ENCODE data around the gene MYB.

The MYB gene

GRCh38 chr6:135183532-135184440 lies 2.7 kb downstream of the MYB start (continued):
- TF ChIP-seq ZNF26 (tag by site-specific recombination; IDR thresholded peaks at IDR 0.05) (no peak), ZNF660 (tag by site-specific recombination; IDR thresholded peaks at IDR 0.05) (peak; percentile 73), ZBTB1 (tag by site-specific recombination; IDR thresholded peaks at IDR 0.05) (no peak), ZNF398 (tag by site-specific recombination; IDR thresholded peaks at IDR 0.05) (peak; percentile 51), ZNF654 (tag by site-specific recombination; IDR thresholded peaks at IDR 0.05; ENCODE audit: low read depth) (peak; percentile 60), ZNF707 (tag by site-specific recombination; IDR thresholded peaks at IDR 0.05) (no peak), ZNF302 (tag by site-specific recombination; IDR thresholded peaks at IDR 0.05; ENCODE audit: low read depth) (no peak), ZNF211 (tag by site-specific recombination; IDR thresholded peaks at IDR 0.05; ENCODE audit: low read depth) (no peak), ZNF19 (tag by site-specific recombination; IDR thresholded peaks at IDR 0.05; ENCODE audit: low read depth) (no peak), ZNF473 (tag by site-specific recombination; IDR thresholded peaks at IDR 0.05) (no peak), KLF8 (tag by site-specific recombination; IDR thresholded peaks at IDR 0.05) (0 out of 2 replicates have a peak, but pooled peaks have one; percentile 44), EGR2 (tag by site-specific recombination; IDR thresholded peaks at IDR 0.05; ENCODE audit: low read depth) (no peak), ZNF132 (tag by site-specific recombination; IDR thresholded peaks at IDR 0.05; ENCODE audit: borderline replicate concordance) (no peak), ZBTB48 (tag by site-specific recombination; IDR thresholded peaks at IDR 0.05) (no peak), ZNF513 (tag by site-specific recombination; IDR thresholded peaks at IDR 0.05) (no peak), MYNN (tag by site-specific recombination; IDR thresholded peaks at IDR 0.05; ENCODE audit: borderline replicate concordance) (no peak), YY2 (tag by site-specific recombination; IDR thresholded peaks at IDR 0.05) (no peak), ZNF404 (tag by site-specific recombination; IDR thresholded peaks at IDR 0.05) (no peak), ZNF248 (tag by site-specific recombination; IDR thresholded peaks at IDR 0.05) (no peak), SCRT1 (tag by site-specific recombination; IDR thresholded peaks at IDR 0.05; ENCODE audit: borderline replicate concordance) (0 out of 2 replicates have a peak, but pooled peaks have one; percentile 10), ZNF544 (tag by site-specific recombination; IDR thresholded peaks at IDR 0.05) (no peak), ZNF266 (tag by site-specific recombination; IDR thresholded peaks at IDR 0.05; ENCODE audit: low read depth) (no peak), IKZF3 (tag by site-specific recombination; IDR thresholded peaks at IDR 0.05) (no peak), ZNF549 (tag by site-specific recombination; IDR thresholded peaks at IDR 0.05) (no peak), ZNF488 (tag by site-specific recombination; IDR thresholded peaks at IDR 0.05) (no peak), ZFHX2 (tag by site-specific recombination; conservative IDR thresholded peaks at IDR 0.05) (no peak), PRDM1 (tag by site-specific recombination; IDR thresholded peaks at IDR 0.05) (no peak), ZNF292 (tag by site-specific recombination; IDR thresholded peaks at IDR 0.05; ENCODE audit: borderline replicate concordance, low read depth) (no peak), ZNF664 (tag by site-specific recombination; IDR thresholded peaks at IDR 0.05) (no peak), ZNF140 (tag by site-specific recombination; IDR thresholded peaks at IDR 0.05) (no peak), KLF17 (tag by site-specific recombination; IDR thresholded peaks at IDR 0.05) (no peak), ZNF792 (tag by site-specific recombination; IDR thresholded peaks at IDR 0.05) (no peak), ZNF394 (tag by site-specific recombination; IDR thresholded peaks at IDR 0.05; ENCODE audit: borderline replicate concordance) (peak; percentile 26; the same call in 1 of the 2 replicates)

All from HEK293 (cell line).